ENCODE measurements around the gene DDX17. TPM values are rescaled to one million over a fixed set of nuclear protein-coding genes. Genes with fewer than 3 reads are reported as not detected.

Gene DDX17
- total RNA-seq, 1 donor from 2014 or later, result 612 TPM

DNA sequence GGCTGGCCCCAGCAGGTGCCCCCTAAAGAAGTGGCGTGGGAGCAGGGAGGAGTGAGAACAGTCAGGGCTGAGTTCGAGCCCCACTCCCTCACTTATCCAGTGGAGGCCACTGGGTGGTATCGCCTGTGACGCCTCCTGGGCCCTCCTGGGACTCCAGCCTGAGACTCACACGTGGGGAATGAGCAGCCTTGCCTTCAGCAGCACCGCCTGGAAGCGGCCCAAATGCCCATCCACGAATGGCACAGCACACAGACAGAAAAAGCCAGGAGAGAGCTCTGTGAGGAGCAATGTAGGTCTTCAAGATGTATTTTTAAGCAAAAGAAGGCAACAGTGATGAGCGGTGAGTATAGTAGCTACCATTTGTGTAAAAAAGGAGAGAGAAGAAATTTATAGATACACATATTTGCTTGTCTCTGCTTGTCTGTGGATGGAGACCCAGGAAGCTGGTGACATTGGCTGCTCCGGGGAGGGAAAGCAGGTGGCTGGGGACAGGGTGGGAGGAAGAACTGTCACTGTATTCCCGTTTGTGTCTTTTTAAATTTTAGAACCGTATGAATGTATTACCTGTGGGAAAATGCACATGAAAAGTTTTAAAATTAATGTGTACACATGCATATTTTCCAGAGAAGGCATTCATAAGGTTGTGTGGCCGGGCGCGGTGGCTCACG is 64.4 kb downstream of the DDX17 start:
- H3K27me3 Mint-ChIP-seq, result peaks cover 26% of the 10 kb centered on the region
- CTCF ChIA-PET, result no interaction called here
- no peak overlapping the region for H3K4me3 Mint-ChIP-seq
- TF ChIP-seq, protein P1, sequence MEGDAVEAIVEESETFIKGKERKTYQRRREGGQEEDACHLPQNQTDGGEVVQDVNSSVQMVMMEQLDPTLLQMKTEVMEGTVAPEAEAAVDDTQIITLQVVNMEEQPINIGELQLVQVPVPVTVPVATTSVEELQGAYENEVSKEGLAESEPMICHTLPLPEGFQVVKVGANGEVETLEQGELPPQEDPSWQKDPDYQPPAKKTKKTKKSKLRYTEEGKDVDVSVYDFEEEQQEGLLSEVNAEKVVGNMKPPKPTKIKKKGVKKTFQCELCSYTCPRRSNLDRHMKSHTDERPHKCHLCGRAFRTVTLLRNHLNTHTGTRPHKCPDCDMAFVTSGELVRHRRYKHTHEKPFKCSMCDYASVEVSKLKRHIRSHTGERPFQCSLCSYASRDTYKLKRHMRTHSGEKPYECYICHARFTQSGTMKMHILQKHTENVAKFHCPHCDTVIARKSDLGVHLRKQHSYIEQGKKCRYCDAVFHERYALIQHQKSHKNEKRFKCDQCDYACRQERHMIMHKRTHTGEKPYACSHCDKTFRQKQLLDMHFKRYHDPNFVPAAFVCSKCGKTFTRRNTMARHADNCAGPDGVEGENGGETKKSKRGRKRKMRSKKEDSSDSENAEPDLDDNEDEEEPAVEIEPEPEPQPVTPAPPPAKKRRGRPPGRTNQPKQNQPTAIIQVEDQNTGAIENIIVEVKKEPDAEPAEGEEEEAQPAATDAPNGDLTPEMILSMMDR (IDR thresholded peaks at IDR 0.05), result no peak
- DNase-seq (no peak), ATAC-seq (ENCODE audit: low read depth) (no peak)
- no peaks in the 10 kb centered on the region for H3K9me3 Mint-ChIP-seq
- H3K36me3 Mint-ChIP-seq (ENCODE audit: low read depth), result no peaks in the 10 kb centered on the region
- H3K4me1 Mint-ChIP-seq, result no peaks in the 10 kb centered on the region
- POLR2A ChIA-PET, result no interaction called here
- intact Hi-C loops (cut with micrococcal nuclease), result no loop called here
- no peak overlapping the region for H3K27ac Mint-ChIP-seq

DNA sequence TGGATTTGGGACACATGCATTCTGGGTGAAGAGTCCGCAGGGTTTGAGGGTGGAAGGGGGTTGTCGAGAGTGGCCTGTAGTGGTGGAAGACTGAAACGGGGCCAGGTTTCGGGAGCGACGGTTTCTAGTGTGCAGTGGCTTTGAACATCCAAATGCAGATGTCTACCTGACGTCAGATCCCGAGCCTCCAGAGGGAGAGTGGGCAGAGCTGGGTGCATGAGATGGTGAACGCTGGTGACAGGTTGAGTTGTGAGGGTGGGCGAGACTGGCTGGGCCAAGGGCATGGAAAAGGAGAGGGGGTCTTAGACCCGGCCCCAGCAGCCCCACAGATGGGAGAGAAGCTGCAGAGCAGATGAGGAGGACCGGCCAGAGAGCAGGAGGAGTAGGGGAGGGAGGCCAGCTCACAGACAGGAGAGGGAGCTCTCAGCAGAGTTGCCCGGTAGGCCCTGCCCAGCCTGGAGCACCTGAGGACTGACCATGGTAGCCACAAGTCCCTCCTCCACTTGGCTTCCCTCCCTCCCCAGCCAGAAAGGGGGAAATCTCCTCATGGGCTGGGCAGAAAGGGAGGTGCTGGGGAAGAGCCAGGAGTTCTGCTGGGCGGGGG is 65.3 kb downstream of the DDX17 start:
- ATAC-seq (ENCODE audit: low read depth) (no peak), DNase-seq (no peak)
- Mint-ChIP-seq H3K27me3 (peaks cover 30% of the 10 kb centered on the region), H3K27ac (no peak overlapping the region), H3K9me3 (no peaks in the 10 kb centered on the region), H3K36me3 (ENCODE audit: low read depth) (no peaks in the 10 kb centered on the region), H3K4me1 (no peaks in the 10 kb centered on the region), H3K4me3 (no peak overlapping the region)
- POLR2A ChIA-PET, result no interaction called here
- intact Hi-C loops (cut with micrococcal nuclease), result no loop called here
- TF ChIP-seq, protein P1 (IDR thresholded peaks at IDR 0.05), result no peak
- CTCF ChIA-PET, result no interaction called here

DNA sequence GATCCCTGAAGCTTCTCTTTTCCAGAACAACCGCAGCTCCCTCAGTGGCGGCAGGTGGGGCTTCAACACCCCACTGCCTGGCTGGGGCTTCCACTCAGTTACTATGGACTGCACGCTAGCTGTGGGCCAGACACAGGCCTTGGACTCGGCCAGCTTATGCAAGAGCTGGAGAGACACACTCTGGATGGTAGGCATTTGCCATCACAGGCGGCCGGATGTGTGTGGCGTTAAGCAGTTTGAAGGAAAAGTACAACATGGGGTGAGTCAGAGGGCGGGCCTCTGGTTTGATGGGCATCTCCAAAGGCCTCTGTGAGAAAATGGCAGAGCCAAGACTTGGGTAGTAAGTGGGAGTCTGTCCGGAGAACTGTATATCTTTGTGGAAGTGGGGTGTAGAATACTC is 68.7 kb downstream of the DDX17 start:
- no peak for ATAC-seq (ENCODE audit: low read depth)
- intact Hi-C loops (cut with micrococcal nuclease), result no loop called here
- CTCF ChIA-PET, result no interaction called here

DNA sequence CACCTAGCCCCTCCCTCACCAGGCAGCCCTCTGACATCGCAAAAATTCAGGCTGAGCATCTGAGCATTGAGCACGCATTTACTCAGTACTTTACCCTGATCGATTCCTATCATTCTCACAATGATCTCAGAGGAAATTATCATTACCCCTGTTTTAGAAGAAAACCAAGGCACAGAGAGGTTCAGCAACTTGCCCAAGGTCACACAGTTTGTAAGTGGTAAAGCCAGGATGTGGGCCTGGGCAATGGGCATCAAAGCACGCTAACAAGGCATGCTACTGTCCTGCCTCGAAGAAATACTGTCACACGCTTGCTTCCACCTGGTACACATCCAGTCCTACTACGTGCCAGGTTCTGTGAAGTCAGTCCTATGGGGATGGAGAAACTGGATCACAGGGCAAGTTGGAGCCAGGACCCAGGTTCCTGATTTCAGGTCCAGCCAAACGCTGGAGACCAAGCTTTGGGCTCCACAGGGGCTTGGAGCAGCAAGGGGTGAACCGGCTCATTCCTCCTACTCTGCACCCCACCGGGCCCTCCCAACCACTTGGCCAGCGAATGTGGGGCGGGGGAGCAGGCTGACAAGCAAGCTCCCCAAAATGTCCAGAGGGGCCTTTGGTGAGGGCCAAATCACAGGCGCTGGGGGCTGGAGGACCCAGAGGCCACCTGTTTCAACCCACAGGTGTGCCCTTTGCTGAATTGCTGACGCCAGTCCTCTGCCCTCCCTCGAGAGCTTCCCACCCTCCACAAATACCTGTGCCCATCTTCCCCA is 69.3 kb downstream of the DDX17 start:
- Mint-ChIP-seq H3K27me3 (peaks cover 21% of the 10 kb centered on the region), H3K9me3 (no peaks in the 10 kb centered on the region), H3K27ac (no peak overlapping the region), H3K36me3 (ENCODE audit: low read depth) (no peaks in the 10 kb centered on the region), H3K4me3 (no peak overlapping the region), H3K4me1 (no peaks in the 10 kb centered on the region)
- ATAC-seq (ENCODE audit: low read depth) (no peak), DNase-seq (no peak)
- TF ChIP-seq, protein P1 (IDR thresholded peaks at IDR 0.05), result no peak
- ChIA-PET CTCF (no interaction called here), POLR2A (no interaction called here)
- intact Hi-C loops (cut with micrococcal nuclease), result no loop called here

More for the DNA sequence above, 68.7 kb downstream of the DDX17 start:
- Mint-ChIP-seq H3K9me3 (no peaks in the 10 kb centered on the region), H3K4me3 (no peak overlapping the region), H3K27ac (no peak overlapping the region), H3K4me1 (no peaks in the 10 kb centered on the region), H3K27me3 (peaks cover 21% of the 10 kb centered on the region), H3K36me3 (ENCODE audit: low read depth) (no peaks in the 10 kb centered on the region)
- POLR2A ChIA-PET, result no interaction called here
- TF ChIP-seq, protein P1 (IDR thresholded peaks at IDR 0.05), result no peak
- DNase-seq, result no peak

DNA sequence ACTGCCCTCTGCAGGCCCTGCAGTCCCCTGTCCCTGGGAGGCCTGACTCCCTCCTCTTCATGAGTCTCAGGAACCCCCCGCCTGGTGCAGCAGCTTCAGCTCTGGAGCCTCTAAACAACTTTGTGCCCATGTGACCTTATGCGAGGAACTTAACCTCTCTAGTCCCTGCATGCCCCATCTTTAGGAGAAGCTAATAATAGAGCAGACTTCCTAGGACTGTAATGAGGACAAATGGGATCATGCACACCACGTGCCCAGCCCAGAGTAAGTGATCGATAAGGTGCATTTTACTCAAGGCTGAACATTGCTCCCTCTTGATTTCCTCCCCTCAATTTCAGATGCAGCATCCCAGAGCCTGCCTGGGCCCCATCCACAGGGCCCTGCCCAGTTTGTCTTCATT is 70.1 kb downstream of the DDX17 start:
- Mint-ChIP-seq H3K4me1 (no peaks in the 10 kb centered on the region), H3K27me3 (peaks cover 18% of the 10 kb centered on the region), H3K4me3 (no peak overlapping the region), H3K9me3 (no peaks in the 10 kb centered on the region), H3K27ac (no peak overlapping the region), H3K36me3 (ENCODE audit: low read depth) (no peaks in the 10 kb centered on the region)
- ATAC-seq (ENCODE audit: low read depth) (no peak), DNase-seq (no peak)
- TF ChIP-seq, protein P1 (IDR thresholded peaks at IDR 0.05), result no peak
- ChIA-PET POLR2A (no interaction called here), CTCF (no interaction called here)
- intact Hi-C loops (cut with micrococcal nuclease), result no loop called here

All from activated B cell treated with CpG ODN at 0.5 μM for 24 hours (primary cell).